GM12891 (cell line): ENCODE results near the gene DLGAP1.

Experiments
- POLR2A ChIP-seq: IDR thresholded peaks from 2 replicates; pipeline ENCODE4 v1.6.1; 2011; ENCODE audit warnings: low read depth, low read length, control low read depth
- POLR2AphosphoS5 ChIP-seq: IDR thresholded peaks from 2 replicates; pipeline ENCODE4 v1.6.1; 2011; ENCODE audit warnings: low read depth, low read length, control low read depth
- POU2F2 ChIP-seq: IDR thresholded peaks from 2 replicates; pipeline ENCODE4 v1.6.1; 2011; ENCODE audit warnings: low read depth, mild to moderate bottlenecking, control low read depth, low read length, moderate library complexity
- TAF1 ChIP-seq: IDR thresholded peaks from 2 replicates; pipeline ENCODE4 v1.6.1; 2011; ENCODE audit warnings: low read depth, low read length, control low read depth

- no peak for TF ChIP-seq TAF1
- TF ChIP-seq POLR2AphosphoS5: no peak
- TF ChIP-seq POLR2A: no peak
- TF ChIP-seq POU2F2: no peak
Observed at GRCh38 chr18:3907955-3908354, 547.2 kb downstream of the DLGAP1 start.
